Suprapubic skin (tissue), 4 donors: ENCODE results near the gene CLEC16A.

Experiments used
- EP300 ChIP-seq: sonication (generic); formaldehyde crosslinking; IDR thresholded peaks from one replicate; pipeline ENCODE4 v1.6.1; 2017; ENCODE audit warnings: antibody characterized with exemption
- POLR2A ChIP-seq, 2 donors: fragments of 450-650 bp; IDR thresholded peaks; one replicate each; pipeline ENCODE4 v1.6.1; 2017; ENCODE audit warnings: antibody characterized with exemption in 2 of 2, mild to moderate bottlenecking in 2 of 2, moderate library complexity in 2 of 2
- POLR2AphosphoS5 ChIP-seq, 3 donors: sonication (generic); formaldehyde crosslinking; IDR thresholded peaks; one replicate each; pipeline ENCODE4 v1.6.1; 2017; ENCODE audit warnings: antibody characterized with exemption in 3 of 3
- TF ChIP-seq, protein P1 (sequence below), 2 donors: fragments of 200-600 bp in 1 of 2; fragments of 450-650 bp in 1 of 2; sonication (generic) in 1 of 2; IDR thresholded peaks; one replicate each; pipeline ENCODE4 v1.5.1; 2016 to 2019; ENCODE audit warnings: antibody characterized with exemption in 2 of 2, mild to moderate bottlenecking in 1 of 2, moderate library complexity in 1 of 2

DNA sequence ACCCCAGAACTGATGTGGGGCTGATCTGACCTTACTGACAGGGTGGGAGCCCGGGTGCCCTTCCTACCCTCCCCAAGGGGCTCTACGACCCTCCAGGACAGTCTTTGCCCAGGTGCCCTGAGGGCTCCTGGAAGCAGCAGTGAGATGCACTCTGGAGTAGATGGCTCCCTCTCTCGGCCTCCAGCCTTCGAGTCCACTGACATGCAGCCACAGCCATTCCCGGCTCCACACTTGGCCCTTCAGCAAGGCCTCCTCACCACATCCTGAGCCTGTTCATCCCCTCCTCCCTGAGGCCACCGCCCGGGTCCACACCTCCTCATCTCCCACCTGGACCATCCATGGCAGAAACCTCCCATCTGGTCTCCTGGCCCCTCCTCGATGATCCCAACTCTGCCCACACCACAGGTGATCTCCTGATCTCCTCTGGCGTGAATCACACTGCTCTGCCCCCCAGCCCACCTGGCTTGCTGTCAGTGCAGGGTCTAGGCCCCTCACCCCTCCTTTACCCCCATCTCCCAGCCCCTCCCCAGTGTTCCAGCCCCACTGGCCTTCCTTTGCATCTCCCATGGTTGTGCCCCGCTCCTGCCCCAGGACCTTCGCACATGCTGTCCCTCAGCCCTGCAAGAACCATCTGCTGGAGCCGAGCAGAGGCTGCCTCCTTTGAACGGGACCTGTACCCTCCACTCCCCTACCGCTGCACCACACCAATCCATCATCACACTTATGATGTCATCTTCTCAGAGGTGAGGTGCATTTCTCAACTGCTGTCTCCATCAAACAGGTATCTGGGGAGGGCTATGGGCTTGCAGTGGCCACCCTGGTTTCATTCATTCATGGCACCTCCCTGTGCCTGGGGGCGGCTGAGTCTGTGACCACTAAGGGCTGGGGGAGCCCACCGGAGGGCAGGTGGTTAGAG is 267.0 kb downstream of the CLEC16A start:
- TF ChIP-seq, protein P1, sequence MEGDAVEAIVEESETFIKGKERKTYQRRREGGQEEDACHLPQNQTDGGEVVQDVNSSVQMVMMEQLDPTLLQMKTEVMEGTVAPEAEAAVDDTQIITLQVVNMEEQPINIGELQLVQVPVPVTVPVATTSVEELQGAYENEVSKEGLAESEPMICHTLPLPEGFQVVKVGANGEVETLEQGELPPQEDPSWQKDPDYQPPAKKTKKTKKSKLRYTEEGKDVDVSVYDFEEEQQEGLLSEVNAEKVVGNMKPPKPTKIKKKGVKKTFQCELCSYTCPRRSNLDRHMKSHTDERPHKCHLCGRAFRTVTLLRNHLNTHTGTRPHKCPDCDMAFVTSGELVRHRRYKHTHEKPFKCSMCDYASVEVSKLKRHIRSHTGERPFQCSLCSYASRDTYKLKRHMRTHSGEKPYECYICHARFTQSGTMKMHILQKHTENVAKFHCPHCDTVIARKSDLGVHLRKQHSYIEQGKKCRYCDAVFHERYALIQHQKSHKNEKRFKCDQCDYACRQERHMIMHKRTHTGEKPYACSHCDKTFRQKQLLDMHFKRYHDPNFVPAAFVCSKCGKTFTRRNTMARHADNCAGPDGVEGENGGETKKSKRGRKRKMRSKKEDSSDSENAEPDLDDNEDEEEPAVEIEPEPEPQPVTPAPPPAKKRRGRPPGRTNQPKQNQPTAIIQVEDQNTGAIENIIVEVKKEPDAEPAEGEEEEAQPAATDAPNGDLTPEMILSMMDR (IDR thresholded peaks at IDR 0.05) = no peak
- TF ChIP-seq POLR2AphosphoS5 (IDR thresholded peaks at IDR 0.05) = no peak
- no peak for TF ChIP-seq POLR2A (IDR thresholded peaks at IDR 0.05)
- no peak for TF ChIP-seq EP300
